ENCODE data around the gene LPCAT1. TPM values are rescaled to one million over a fixed set of nuclear protein-coding genes. Genes with fewer than 3 reads are reported as not detected.

LPCAT1 gene
- total and polyA plus RNA-seq, 10 of the 15 experiments (the other 5 are each of a cell fraction or from before 2014, with no cell fraction given) = 2.3 to 109 (median 72.7) TPM

- TF ChIP-seq ZNF592 (IDR thresholded peaks at IDR 0.05) (no peak), NFXL1 (IDR thresholded peaks at IDR 0.05; ENCODE audit: borderline replicate concordance) (no peak), PRDM15 (CRISPR knock-in tag; IDR thresholded peaks at IDR 0.05) (no peak), SMAD5 (IDR thresholded peaks at IDR 0.05; ENCODE audit: low read depth) (no peak), KLF5 (IDR thresholded peaks at IDR 0.05; ENCODE audit: partially characterized antibody) (no peak), STAT3 (IDR thresholded peaks at IDR 0.05; ENCODE audit: low read depth, low read length) (no peak), IKZF1 (conservative IDR thresholded peaks at IDR 0.05) (0 out of 2 replicates have a peak, but pooled peaks have one; percentile 27), JUNB (IDR thresholded peaks at IDR 0.05) (no peak), CBX3 (IDR thresholded peaks at IDR 0.05; ENCODE audit: borderline replicate concordance, low read depth) (no peak), E4F1 (IDR thresholded peaks at IDR 0.05; ENCODE audit: borderline replicate concordance, partially characterized antibody) (no peak), CHD1 (IDR thresholded peaks at IDR 0.05; ENCODE audit: low read depth, low read length) (no peak), ZBTB4 (CRISPR knock-in tag; IDR thresholded peaks at IDR 0.05) (no peak), USF1 (IDR thresholded peaks at IDR 0.05; ENCODE audit: borderline replicate concordance, extremely low read length, insufficient read depth, low read depth, low read length) (peak; percentile 21), POLR2AphosphoS2 (IDR thresholded peaks at IDR 0.05; ENCODE audit: low read depth, low read length) (peak; percentile 65; the same call in 1 of the 2 replicates)
Measured at GRCh38 chr5:1487079-1487764, 36.5 kb downstream of the LPCAT1 start (continued).
